GM18505 (cell line): ENCODE data around the gene FRMD4A.

Source experiments
- ATAC-seq: cut with Tn5 transposase; IDR thresholded peaks from one replicate; pipeline ENCODE4 v1.9.1; 2021; ENCODE audit not compliant: unreplicated experiment
- POLR2A ChIP-seq: IDR thresholded peaks from 4 replicates; pipeline ENCODE4 v1.6.1; 2011; ENCODE audit warnings: borderline replicate concordance; ENCODE audit not compliant: insufficient read depth, insufficient read length; ENCODE audit errors: extremely low read depth

FRMD4A gene

GRCh38 chr10:13730956-13731355 is 599.8 kb downstream of the FRMD4A start:
- ATAC-seq, result no peak
- TF ChIP-seq POLR2A, result no peak

DNA sequence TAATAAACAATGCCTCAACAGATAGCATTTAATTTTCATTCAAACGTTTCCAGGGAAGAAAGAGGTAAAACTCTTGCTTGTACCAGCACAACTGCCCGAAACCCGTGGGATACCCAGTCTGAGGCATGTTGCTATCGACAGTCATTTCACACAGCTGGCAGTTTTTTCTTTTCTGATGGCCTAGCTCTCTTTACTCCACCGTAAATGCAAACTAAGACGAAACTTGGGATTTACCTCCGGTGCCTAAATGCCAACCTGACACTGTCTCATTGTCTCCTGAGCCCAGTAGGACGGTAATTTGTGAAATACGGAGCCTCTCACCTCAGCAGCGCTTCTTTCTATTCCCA is 600.4 kb downstream of the FRMD4A start:
- no peak for ATAC-seq
- TF ChIP-seq POLR2A, result no peak

GRCh38 chr10:13729586-13730305 is 601.0 kb downstream of the FRMD4A start:
- no peak for ATAC-seq
- no peak for TF ChIP-seq POLR2A

GRCh38 chr10:13728898-13729535 is 601.7 kb downstream of the FRMD4A start:
- ATAC-seq, result no peak
- no peak for TF ChIP-seq POLR2A

GRCh38 chr10:13725594-13725993 is 605.1 kb downstream of the FRMD4A start:
- ATAC-seq, result no peak
- no peak for TF ChIP-seq POLR2A

DNA sequence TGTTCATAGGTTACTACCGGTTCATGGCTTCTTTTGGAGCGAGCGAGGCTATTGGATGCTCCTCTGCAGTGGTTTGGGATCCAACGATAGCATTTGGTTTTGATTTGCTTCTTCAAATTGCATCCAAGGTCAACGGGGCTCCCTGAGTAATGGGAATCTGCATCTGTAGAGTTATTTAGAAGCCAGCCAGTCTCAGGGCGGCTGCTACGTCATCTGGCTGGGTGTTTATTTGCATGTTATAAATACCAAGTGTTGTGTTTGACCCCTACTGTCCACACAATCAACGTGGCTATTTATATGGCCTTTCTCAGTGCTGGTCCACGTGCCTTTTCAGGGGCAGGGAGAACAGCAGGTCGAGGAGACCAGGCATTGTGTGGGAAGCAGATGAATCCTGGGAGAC is 606.2 kb downstream of the FRMD4A start:
- no peak for ATAC-seq
- no peak for TF ChIP-seq POLR2A

DNA sequence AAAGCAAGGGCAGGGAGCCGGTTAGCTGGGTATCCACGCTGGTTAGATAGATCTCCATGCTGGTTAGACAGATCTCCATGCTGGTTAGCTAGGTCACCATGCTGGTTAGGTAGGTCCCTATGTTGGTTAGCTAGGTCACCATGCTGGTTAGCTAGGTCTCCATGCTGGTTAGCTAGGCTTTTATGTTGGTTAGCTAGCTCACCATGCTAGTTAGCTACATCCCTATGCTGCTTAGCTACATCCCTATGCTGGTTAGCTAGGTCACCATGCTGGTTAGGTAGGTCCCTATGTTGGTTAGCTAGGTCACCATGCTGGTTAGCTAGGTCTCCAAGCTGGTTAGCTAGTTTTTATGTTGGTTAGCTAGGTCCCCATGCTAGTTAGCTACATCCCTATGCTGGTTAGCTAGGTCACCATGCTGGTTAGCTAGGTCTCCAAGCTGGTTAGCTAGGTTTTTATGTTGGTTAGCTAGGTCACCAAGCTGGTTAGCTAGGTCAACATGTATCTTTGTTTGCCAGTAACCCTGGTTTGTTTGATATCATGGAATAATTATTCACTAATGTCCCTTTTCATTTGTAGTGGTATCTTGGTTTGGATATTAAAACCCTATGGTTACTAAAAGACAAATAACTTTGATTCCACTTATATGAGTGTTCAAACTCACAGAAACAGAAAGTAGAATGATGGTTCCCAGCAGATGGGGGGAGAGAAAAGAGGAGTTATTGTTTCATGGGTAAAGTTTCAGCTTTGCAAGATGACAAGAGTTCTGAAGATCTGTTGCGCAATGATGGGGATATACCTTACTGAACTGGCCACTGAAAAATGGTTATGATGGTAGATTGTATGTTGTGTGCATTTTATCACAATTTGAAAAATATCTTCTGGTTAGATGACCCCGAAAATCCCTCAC is 607.7 kb downstream of the FRMD4A start:
- TF ChIP-seq POLR2A, result no peak
- ATAC-seq, result no peak

GRCh38 chr10:13721486-13721885 is 609.2 kb downstream of the FRMD4A start:
- no peak for ATAC-seq
- no peak for TF ChIP-seq POLR2A

GRCh38 chr10:13720699-13721098 is 610.0 kb downstream of the FRMD4A start:
- no peak for TF ChIP-seq POLR2A
- ATAC-seq, result no peak

- no peak for ATAC-seq
- no peak for TF ChIP-seq POLR2A
These were observed 611.3 kb downstream of the FRMD4A start for GRCh38 chr10:13719425-13719824.

GRCh38 chr10:13718820-13719219 is 611.9 kb downstream of the FRMD4A start:
- ATAC-seq, result no peak
- no peak for TF ChIP-seq POLR2A

GRCh38 chr10:13717936-13718772 is 612.6 kb downstream of the FRMD4A start:
- no peak for TF ChIP-seq POLR2A

GRCh38 chr10:13717571-13717935 is 613.2 kb downstream of the FRMD4A start:
- TF ChIP-seq POLR2A, result no peak
- ATAC-seq, result no peak

More at GRCh38 chr10:13717936-13718772, 612.6 kb downstream of the FRMD4A start:
- no peak for ATAC-seq
